Mucosa of descending colon (tissue), 3 donors: ENCODE measurements around the gene TRIM41. TPM values are rescaled to one million over a fixed set of nuclear protein-coding genes. Genes with fewer than 3 reads are reported as not detected.

Experiments used
- ATAC-seq: fragments of 200-7000 bp; cut with Tn5 transposase; one replicate; pipeline ENCODE4 v1.9.1; 2020; ENCODE audit warnings: mild to moderate bottlenecking, moderate library complexity
- DNase-seq, 3 donors: peaks; one replicate each; pipeline ENCODE4 v3.0.0-alpha.2; 2020
- H3K36me3 ChIP-seq: fragments of 200-600 bp; one replicate; pipeline ENCODE4 v1.8.0; 2021; ENCODE audit warnings: low read depth, mild to moderate bottlenecking
- H3K4me1 ChIP-seq: fragments of 200-600 bp; one replicate; pipeline ENCODE4 v1.8.0; 2021; ENCODE audit warnings: low read depth, mild to moderate bottlenecking
- H3K4me3 ChIP-seq: fragments of 200-600 bp; one replicate; pipeline ENCODE4 v1.8.0; 2021; ENCODE audit warnings: mild to moderate bottlenecking
- H3K9me3 ChIP-seq: fragments of 200-600 bp; one replicate; pipeline ENCODE4 v1.8.0; 2021; ENCODE audit warnings: mild to moderate bottlenecking
- CTCF ChIP-seq: fragments of 200-600 bp; IDR thresholded peaks from one replicate; pipeline ENCODE4 v1.8.0; 2022; ENCODE audit warnings: antibody characterized with exemption, mild to moderate bottlenecking
- intact Hi-C, 2 donors: fragments of 100-400 bp; cut with DNase I in 1 of 2; cut with micrococcal nuclease in 1 of 2; formaldehyde crosslinking; loops; one replicate each; pipeline versions ENCODE4 v1.11.0 to v1.11.1; 2022; cut with DNase I, micrococcal nuclease
- total RNA-seq, 3 donors: library from RNA; stranded (reverse); fragmentation: NEBNext Ultra II Directional in 2 of 3; extraction: Animal tissue kit (Norgen Biotek cat#: 25700) in 2 of 3; gene quantifications; one replicate each; pipeline versions ENCODE4 v1.2.1 to v1.2.4, GENCODE V29; 2021 to 2023
- donor health status: DM: no; HTN: no; CAD: no; lungs with moderate emphysema.
- donor health status: DM: no; HTN: no; CAD: no.
- donor health status: DM: no; HTN: yes; CAD: no.

The TRIM41 gene
- total RNA-seq, 3 donors from 2014 or later, result 25.6 to 34.0 (median 27.6) TPM

- DNase-seq, result no peak
- no peak overlapping the region for H3K4me3 ChIP-seq
- no peaks in the 10 kb centered on the region for H3K36me3 ChIP-seq
- TF ChIP-seq CTCF, result no peak
- ATAC-seq, result no peak
- H3K4me1 ChIP-seq, result peaks cover 12% of the 10 kb centered on the region
- intact Hi-C loops, result no loop called here
- H3K9me3 ChIP-seq, result no peaks in the 10 kb centered on the region
Observed at GRCh38 chr5:181199881-181200638, 23.0 kb upstream of the TRIM41 start.

GRCh38 chr5:181200816-181201215 lies 22.3 kb upstream of the TRIM41 start:
- ATAC-seq (no peak), DNase-seq (no peak)
- Histone ChIP-seq H3K36me3 (no peaks in the 10 kb centered on the region), H3K4me1 (peaks cover 19% of the 10 kb centered on the region), H3K9me3 (no peaks in the 10 kb centered on the region), H3K4me3 (no peak overlapping the region)
- no peak for TF ChIP-seq CTCF
- intact Hi-C loops, result no loop called here

GRCh38 chr5:181203093-181203711 lies 19.9 kb upstream of the TRIM41 start:
- TF ChIP-seq CTCF, result no peak
- ATAC-seq (no peak), DNase-seq (no peak)
- H3K36me3 ChIP-seq, result no peaks in the 10 kb centered on the region
- H3K4me1 ChIP-seq, result peaks cover 27% of the 10 kb centered on the region
- intact Hi-C loops, result no loop called here
- H3K9me3 ChIP-seq, result no peaks in the 10 kb centered on the region
- no peak overlapping the region for H3K4me3 ChIP-seq

- H3K4me3 ChIP-seq, result no peak overlapping the region
- H3K9me3 ChIP-seq, result no peaks in the 10 kb centered on the region
- TF ChIP-seq CTCF, result no peak
- H3K4me1 ChIP-seq, result peaks cover 27% of the 10 kb centered on the region
- H3K36me3 ChIP-seq, result no peaks in the 10 kb centered on the region
- ATAC-seq (peak; percentile 4), DNase-seq (peak in 2 of 3 donors; percentile 18 to 56)
- intact Hi-C loops, result no loop called here
Observed at GRCh38 chr5:181203777-181204112, 19.3 kb upstream of the TRIM41 start.

GRCh38 chr5:181204113-181204825 lies 18.8 kb upstream of the TRIM41 start:
- TF ChIP-seq CTCF, result no peak
- H3K4me3 ChIP-seq, result peak overlapping the region; percentile 9
- DNase-seq, result peak in 2 of 3 donors; percentile 38 to 59
- no peaks in the 10 kb centered on the region for H3K9me3 ChIP-seq
- H3K36me3 ChIP-seq, result no peaks in the 10 kb centered on the region
- H3K4me1 ChIP-seq, result peaks cover 27% of the 10 kb centered on the region
- peak; percentile 42 for ATAC-seq
- intact Hi-C loops, result no loop called here
